HUES64 (cell line): ENCODE data around the gene AGXT2.

ENCODE experiments used
- H3K27ac ChIP-seq: 2 replicates; pipeline ENCODE4 v1.7.0; 2013; ENCODE audit warnings: low read depth, low read length, inconsistent platforms
- H3K27me3 ChIP-seq: 2 replicates; pipeline ENCODE4 v1.6.1; 2013; ENCODE audit warnings: mild to moderate bottlenecking, low read length; ENCODE audit not compliant: insufficient read depth
- H3K36me3 ChIP-seq: 2 replicates; pipeline ENCODE4 v1.6.1; 2013; ENCODE audit warnings: mild to moderate bottlenecking, low read length; ENCODE audit not compliant: insufficient read depth
- H3K4me1 ChIP-seq: 2 replicates; pipeline ENCODE4 v1.6.1; 2013; ENCODE audit warnings: mild to moderate bottlenecking, low read length, moderate library complexity; ENCODE audit not compliant: insufficient read depth
- H3K4me3 ChIP-seq: 2 replicates; pipeline ENCODE4 v1.5.1; 2013; ENCODE audit warnings: mild to moderate bottlenecking, low read length, moderate library complexity
- H3K9ac ChIP-seq: 2 replicates; pipeline ENCODE4 v1.6.1; 2013; ENCODE audit warnings: mild to moderate bottlenecking, low read depth, low read length
- H3K9me3 ChIP-seq: 2 replicates; pipeline ENCODE4 v1.6.1; 2013; ENCODE audit warnings: low read depth, low read length; ENCODE audit not compliant: insufficient read depth
- WGBS: fragments of 150-250, 120-280 bp; methylation state at CpG from one replicate; pipeline ENCODE4 v1.1.7; 2013; ENCODE audit warnings: missing lambda C conversion rate; 5-methylcytosine and 5-hydroxymethylcytosine counted together

AGXT2 gene

GRCh38 chr5:35082530-35082929 is 34.8 kb upstream of the AGXT2 start:
- Histone ChIP-seq H3K27me3 (no peaks in the 10 kb centered on the region), H3K4me3 (no peak overlapping the region), H3K9me3 (no peaks in the 10 kb centered on the region), H3K9ac (no peak overlapping the region), H3K36me3 (no peaks in the 10 kb centered on the region), H3K4me1 (no peaks in the 10 kb centered on the region), H3K27ac (no peak overlapping the region)
- 99% methylated on average over 3 of the region's 3 CpGs for WGBS

- H3K4me3 ChIP-seq = no peak overlapping the region
- no peaks in the 10 kb centered on the region for H3K27me3 ChIP-seq
- 94% methylated on average over 6 of the region's 6 CpGs for WGBS
- H3K36me3 ChIP-seq = no peaks in the 10 kb centered on the region
- H3K27ac ChIP-seq = no peak overlapping the region
- H3K9ac ChIP-seq = no peak overlapping the region
- no peaks in the 10 kb centered on the region for H3K4me1 ChIP-seq
- H3K9me3 ChIP-seq = no peaks in the 10 kb centered on the region
Measured at GRCh38 chr5:35081134-35081533, 33.4 kb upstream of the AGXT2 start.

GRCh38 chr5:35073160-35073559 is 25.4 kb upstream of the AGXT2 start:
- Histone ChIP-seq H3K9me3 (0 out of 2 replicates have a peak, but pooled peaks cover 3% of the 10 kb centered on the region), H3K27me3 (no peaks in the 10 kb centered on the region), H3K4me3 (no peak overlapping the region), H3K9ac (no peak overlapping the region), H3K4me1 (no peaks in the 10 kb centered on the region), H3K36me3 (no peaks in the 10 kb centered on the region), H3K27ac (no peak overlapping the region)
- WGBS = 94% methylated on average over 4 of the region's 4 CpGs

- no peaks in the 10 kb centered on the region for H3K36me3 ChIP-seq
- H3K27ac ChIP-seq = no peak overlapping the region
- H3K27me3 ChIP-seq = no peaks in the 10 kb centered on the region
- H3K9me3 ChIP-seq = 0 out of 2 replicates have a peak, but pooled peaks cover 3% of the 10 kb centered on the region
- H3K4me3 ChIP-seq = no peak overlapping the region
- no peaks in the 10 kb centered on the region for H3K4me1 ChIP-seq
- 80% methylated on average over 1 of the region's 1 CpG for WGBS
- H3K9ac ChIP-seq = no peak overlapping the region
Measured at GRCh38 chr5:35069188-35069587, 21.4 kb upstream of the AGXT2 start.

GRCh38 chr5:35067985-35068384 is 20.2 kb upstream of the AGXT2 start:
- H3K4me3 ChIP-seq = no peak overlapping the region
- WGBS = 94% methylated on average over 1 of the region's 2 CpGs
- no peak overlapping the region for H3K9ac ChIP-seq
- no peaks in the 10 kb centered on the region for H3K36me3 ChIP-seq
- no peaks in the 10 kb centered on the region for H3K4me1 ChIP-seq
- H3K27ac ChIP-seq = no peak overlapping the region
- H3K9me3 ChIP-seq = no peaks in the 10 kb centered on the region
- no peaks in the 10 kb centered on the region for H3K27me3 ChIP-seq

GRCh38 chr5:35066260-35066795 is 18.6 kb upstream of the AGXT2 start:
- no peak overlapping the region for H3K27ac ChIP-seq
- H3K27me3 ChIP-seq = no peaks in the 10 kb centered on the region
- WGBS = 92% methylated on average over 4 of the region's 5 CpGs
- no peak overlapping the region for H3K4me3 ChIP-seq
- H3K9ac ChIP-seq = no peak overlapping the region
- no peaks in the 10 kb centered on the region for H3K36me3 ChIP-seq
- no peaks in the 10 kb centered on the region for H3K9me3 ChIP-seq
- H3K4me1 ChIP-seq = no peaks in the 10 kb centered on the region

GRCh38 chr5:35063414-35063813 is 15.7 kb upstream of the AGXT2 start:
- no peaks in the 10 kb centered on the region for H3K27me3 ChIP-seq
- H3K9ac ChIP-seq = no peak overlapping the region
- H3K4me3 ChIP-seq = no peak overlapping the region
- WGBS = 94% methylated on average over 4 of the region's 4 CpGs
- no peak overlapping the region for H3K27ac ChIP-seq
- no peaks in the 10 kb centered on the region for H3K4me1 ChIP-seq
- no peaks in the 10 kb centered on the region for H3K9me3 ChIP-seq
- no peaks in the 10 kb centered on the region for H3K36me3 ChIP-seq

GRCh38 chr5:35061211-35061770 is 13.5 kb upstream of the AGXT2 start:
- whole genome bisulfite sequencing = no CpG with 5 or more reads among the region's 2 CpGs
- H3K9ac ChIP-seq = no peak overlapping the region
- H3K27ac ChIP-seq = no peak overlapping the region
- no peaks in the 10 kb centered on the region for H3K9me3 ChIP-seq
- H3K4me3 ChIP-seq = no peak overlapping the region
- no peaks in the 10 kb centered on the region for H3K27me3 ChIP-seq
- H3K36me3 ChIP-seq = no peaks in the 10 kb centered on the region
- H3K4me1 ChIP-seq = no peaks in the 10 kb centered on the region

- no peak overlapping the region for H3K4me3 ChIP-seq
- H3K9me3 ChIP-seq = no peaks in the 10 kb centered on the region
- 0 out of 2 replicates have a peak, but pooled peaks cover 8% of the 10 kb centered on the region for H3K4me1 ChIP-seq
- no peak overlapping the region for H3K9ac ChIP-seq
- 90% methylated on average over 2 of the region's 2 CpGs for WGBS
- H3K27ac ChIP-seq = no peak overlapping the region
- H3K36me3 ChIP-seq = no peaks in the 10 kb centered on the region
- H3K27me3 ChIP-seq = no peaks in the 10 kb centered on the region
Measured at GRCh38 chr5:35060236-35060635, 12.5 kb upstream of the AGXT2 start.

- Histone ChIP-seq H3K4me3 (no peak overlapping the region), H3K27ac (no peak overlapping the region), H3K27me3 (no peaks in the 10 kb centered on the region), H3K36me3 (no peaks in the 10 kb centered on the region), H3K9me3 (no peaks in the 10 kb centered on the region), H3K4me1 (0 out of 2 replicates have a peak, but pooled peaks cover 8% of the 10 kb centered on the region), H3K9ac (no peak overlapping the region)
Measured at GRCh38 chr5:35059251-35059650, 11.5 kb upstream of the AGXT2 start.

GRCh38 chr5:35058374-35058788 is 10.6 kb upstream of the AGXT2 start:
- Histone ChIP-seq H3K27ac (no peak overlapping the region), H3K4me3 (no peak overlapping the region), H3K36me3 (no peaks in the 10 kb centered on the region), H3K9me3 (no peaks in the 10 kb centered on the region), H3K27me3 (no peaks in the 10 kb centered on the region), H3K9ac (no peak overlapping the region), H3K4me1 (0 out of 2 replicates have a peak, but pooled peaks cover 8% of the 10 kb centered on the region)
- WGBS = 85% methylated on average over 3 of the region's 3 CpGs

- H3K4me1 ChIP-seq = 0 out of 2 replicates have a peak, but pooled peaks cover 8% of the 10 kb centered on the region
- H3K9ac ChIP-seq = no peak overlapping the region
- H3K27me3 ChIP-seq = no peaks in the 10 kb centered on the region
- H3K9me3 ChIP-seq = no peaks in the 10 kb centered on the region
- no peaks in the 10 kb centered on the region for H3K36me3 ChIP-seq
- no peak overlapping the region for H3K27ac ChIP-seq
- H3K4me3 ChIP-seq = no peak overlapping the region
- 84% methylated on average over 1 of the region's 2 CpGs for WGBS
Measured at GRCh38 chr5:35056686-35057085, 8.9 kb upstream of the AGXT2 start.
